Glutamatergic neuron (in vitro differentiated cells): ENCODE results near the gene ETV6. TPM values are rescaled to one million over a fixed set of nuclear protein-coding genes. Genes with fewer than 3 reads are reported as not detected.

Experiments
- DNase-seq: peaks from one replicate; pipeline ENCODE4 v3.0.0; 2022
- H3K27ac Mint-ChIP-seq: one replicate; pipeline ENCODE4 v1.8.0; 2020; ENCODE audit warnings: mild to moderate bottlenecking, mixed read lengths, inconsistent platforms; ENCODE audit not compliant: unreplicated experiment
- H3K27me3 Mint-ChIP-seq: one replicate; pipeline ENCODE4 v1.8.0; 2020; ENCODE audit warnings: mild to moderate bottlenecking, moderate library complexity, mixed read lengths, inconsistent platforms; ENCODE audit not compliant: unreplicated experiment
- H3K36me3 Mint-ChIP-seq: one replicate; pipeline ENCODE4 v1.8.0; 2020; ENCODE audit warnings: mild to moderate bottlenecking, mixed read lengths, inconsistent platforms; ENCODE audit not compliant: unreplicated experiment
- H3K4me1 Mint-ChIP-seq: one replicate; pipeline ENCODE4 v1.8.0; 2020; ENCODE audit warnings: mild to moderate bottlenecking, low read depth, mixed read lengths, inconsistent platforms; ENCODE audit not compliant: unreplicated experiment
- H3K4me3 Mint-ChIP-seq: one replicate; pipeline ENCODE4 v1.8.0; 2020; ENCODE audit warnings: mild to moderate bottlenecking, mixed read lengths, inconsistent platforms; ENCODE audit not compliant: unreplicated experiment
- H3K9me3 Mint-ChIP-seq: one replicate; pipeline ENCODE4 v1.8.0; 2020; ENCODE audit warnings: mild to moderate bottlenecking, moderate library complexity, mixed read lengths, inconsistent platforms; ENCODE audit not compliant: unreplicated experiment
- CTCF ChIP-seq: fragments of 200-600 bp; sonication (generic); IDR thresholded peaks from one replicate; pipeline ENCODE4 v1.5.0; 2021; ENCODE audit not compliant: partially characterized antibody, unreplicated experiment
- total RNA-seq: library from RNA; stranded (reverse); fragmentation: NEBNext Ultra II Directional; extraction: Animal tissue kit (Norgen Biotek cat#: 25700); gene quantifications from one replicate; pipeline ENCODE4 v1.2.1, GENCODE V29; 2021; ENCODE audit not compliant: unreplicated experiment

ETV6 gene
- total RNA-seq, 1 donor from 2014 or later: 10.1 TPM

GRCh38 chr12:11656550-11656949 is 7.1 kb downstream of the ETV6 start:
- DNase-seq: no peak
- Mint-ChIP-seq H3K4me3 (no peak overlapping the region), H3K27me3 (no peaks in the 10 kb centered on the region), H3K9me3 (no peaks in the 10 kb centered on the region), H3K27ac (no peak overlapping the region), H3K36me3 (no peaks in the 10 kb centered on the region), H3K4me1 (peaks cover 17% of the 10 kb centered on the region)
- TF ChIP-seq CTCF: no peak

- no peaks in the 10 kb centered on the region for H3K9me3 Mint-ChIP-seq
- H3K27ac Mint-ChIP-seq: no peak overlapping the region
- H3K27me3 Mint-ChIP-seq: peaks cover 2% of the 10 kb centered on the region
- no peak for TF ChIP-seq CTCF
- H3K36me3 Mint-ChIP-seq: no peaks in the 10 kb centered on the region
- no peak for DNase-seq
- H3K4me1 Mint-ChIP-seq: peaks cover 9% of the 10 kb centered on the region
- no peak overlapping the region for H3K4me3 Mint-ChIP-seq
These were observed 8.0 kb downstream of the ETV6 start for GRCh38 chr12:11657511-11657910.

GRCh38 chr12:11658791-11659190 is 9.3 kb downstream of the ETV6 start:
- Mint-ChIP-seq H3K36me3 (no peaks in the 10 kb centered on the region), H3K27me3 (peaks cover 2% of the 10 kb centered on the region), H3K4me1 (peaks cover 15% of the 10 kb centered on the region), H3K27ac (no peak overlapping the region), H3K9me3 (no peaks in the 10 kb centered on the region), H3K4me3 (no peak overlapping the region)
- TF ChIP-seq CTCF: no peak
- no peak for DNase-seq

GRCh38 chr12:11660624-11661023 is 11.2 kb downstream of the ETV6 start:
- peaks cover 2% of the 10 kb centered on the region for H3K27me3 Mint-ChIP-seq
- no peak overlapping the region for H3K27ac Mint-ChIP-seq
- no peak for DNase-seq
- no peak overlapping the region for H3K4me3 Mint-ChIP-seq
- H3K4me1 Mint-ChIP-seq: peaks cover 15% of the 10 kb centered on the region
- H3K36me3 Mint-ChIP-seq: no peaks in the 10 kb centered on the region
- no peaks in the 10 kb centered on the region for H3K9me3 Mint-ChIP-seq
- TF ChIP-seq CTCF: no peak

GRCh38 chr12:11661491-11662089 is 12.1 kb downstream of the ETV6 start:
- Mint-ChIP-seq H3K9me3 (no peaks in the 10 kb centered on the region), H3K27ac (no peak overlapping the region), H3K4me1 (peaks cover 15% of the 10 kb centered on the region), H3K36me3 (no peaks in the 10 kb centered on the region), H3K4me3 (no peak overlapping the region), H3K27me3 (peaks cover 2% of the 10 kb centered on the region)
- TF ChIP-seq CTCF: no peak
- DNase-seq: no peak
